ENCODE measurements around the gene IKZF1. TPM values are rescaled to one million over a fixed set of nuclear protein-coding genes. Genes with fewer than 3 reads are reported as not detected.

IKZF1 gene
- total and polyA plus RNA-seq, 12 donors, result 0.98 to 31.5 (median 9.4) TPM

GRCh38 chr7:50332241-50333165 is 28.0 kb downstream of the IKZF1 start:
- TF ChIP-seq CTCF (IDR thresholded peaks at IDR 0.05) (no peak), POLR2A (IDR thresholded peaks at IDR 0.05) (no peak)
- Histone ChIP-seq H3K4me1 (replicated peaks in 1 of 2) (no peaks in the 10 kb centered on the region), H3K27ac (no peak overlapping the region), H3K9me3 (replicated peaks in 1 of 3) (no peaks in the 10 kb centered on the region), H3K36me3 (replicated peaks in 1 of 2) (no peaks in the 10 kb centered on the region), H3K4me3 (no peak overlapping the region), H3K27me3 (no peaks in the 10 kb centered on the region)
- DNase-seq, result no peak
- intact Hi-C loops (cut with DNase I), result no loop called here
- WGBS, 4 donors, result 64 to 69% (median 66%) methylated on average over 8 of the region's 8 CpGs

GRCh38 chr7:50333221-50333651 is 28.7 kb downstream of the IKZF1 start:
- 6 to 15% (median 10%) methylated on average over 9 of the region's 9 CpGs for WGBS, 4 donors
- no peak for TF ChIP-seq CTCF (IDR thresholded peaks at IDR 0.05)
- no peak for TF ChIP-seq POLR2A (IDR thresholded peaks at IDR 0.05)
- Histone ChIP-seq H3K9me3 (replicated peaks in 1 of 3) (no peaks in the 10 kb centered on the region), H3K27ac (no peak overlapping the region), H3K27me3 (no peaks in the 10 kb centered on the region), H3K4me1 (replicated peaks in 1 of 2) (no peaks in the 10 kb centered on the region), H3K4me3 (no peak overlapping the region), H3K36me3 (replicated peaks in 1 of 2) (no peaks in the 10 kb centered on the region)
- no peak for DNase-seq
- intact Hi-C loops (cut with DNase I), result no loop called here

GRCh38 chr7:50334341-50334994 is 30.0 kb downstream of the IKZF1 start:
- H3K36me3 ChIP-seq (replicated peaks in 1 of 2), result no peaks in the 10 kb centered on the region
- intact Hi-C loops (cut with DNase I), result no loop called here
- no peaks in the 10 kb centered on the region for H3K9me3 ChIP-seq (replicated peaks in 1 of 3)
- 92 to 97% (median 94%) methylated on average over 1 of the region's 1 CpG for WGBS, 4 donors
- DNase-seq, result no peak
- H3K27ac ChIP-seq, result no peak overlapping the region
- H3K4me1 ChIP-seq (replicated peaks in 1 of 2), result no peaks in the 10 kb centered on the region
- TF ChIP-seq POLR2A (IDR thresholded peaks at IDR 0.05), result no peak
- no peak for TF ChIP-seq CTCF (IDR thresholded peaks at IDR 0.05)
- H3K4me3 ChIP-seq, result no peak overlapping the region
- no peaks in the 10 kb centered on the region for H3K27me3 ChIP-seq

GRCh38 chr7:50335230-50335794 is 30.8 kb downstream of the IKZF1 start:
- no peak overlapping the region for H3K4me3 ChIP-seq
- no peaks in the 10 kb centered on the region for H3K4me1 ChIP-seq (replicated peaks in 1 of 2)
- H3K27me3 ChIP-seq, result no peaks in the 10 kb centered on the region
- DNase-seq, result no peak
- no peak overlapping the region for H3K27ac ChIP-seq
- no peaks in the 10 kb centered on the region for H3K36me3 ChIP-seq (replicated peaks in 1 of 2)
- intact Hi-C loops (cut with DNase I), result no loop called here
- 80 to 100% (median 92%) methylated on average over 1 of the region's 1 CpG for WGBS, 4 donors
- no peaks in the 10 kb centered on the region for H3K9me3 ChIP-seq (replicated peaks in 1 of 3)
- no peak for TF ChIP-seq POLR2A (IDR thresholded peaks at IDR 0.05)
- TF ChIP-seq CTCF (IDR thresholded peaks at IDR 0.05), result no peak

Measured in adrenal gland (tissue), 12 donors.